B cell (primary cell): ENCODE data around the gene MYL11. TPM values are rescaled to one million over a fixed set of nuclear protein-coding genes. Genes with fewer than 3 reads are reported as not detected.
A peak's percentile ranks its signal among the peaks of the same experiment; 100 is the strongest.

Experiments used
- ATAC-seq: fragments of 200-7000 bp; cut with Tn5 transposase; one replicate; pipeline ENCODE4 v1.10.0; 2021; ENCODE audit warnings: low read depth, mild to moderate bottlenecking, moderate number of reproducible peaks, moderate library complexity
- CTCF ChIA-PET: fragments of 350-600 bp; sonication (Branson Sonifier 250); formaldehyde crosslinking; loops from one replicate; lab custom pipeline; 2021; ENCODE audit warnings: antibody characterized with exemption, inconsistent platforms; lab: Charles Lee
- POLR2A ChIA-PET: fragments of 350-600 bp; sonication (Branson Sonifier 250); formaldehyde crosslinking; loops from one replicate; lab custom pipeline; 2021; ENCODE audit warnings: antibody characterized with exemption; lab: Charles Lee
- DNase-seq: peaks from one replicate; pipeline ENCODE4 v3.0.0; 2013
- H2AFZ ChIP-seq: 2 replicates; pipeline ENCODE4 v1.6.1; 2012; ENCODE audit warnings: mild to moderate bottlenecking, low read depth, low read length; ENCODE audit not compliant: insufficient read depth, poor library complexity, severe bottlenecking
- H3K27ac ChIP-seq, 2 donors: 1 replicate in 1 of 2; 2 replicates in 1 of 2; pipeline ENCODE4 v1.5.1; 2012 to 2013; ENCODE audit warnings: low read length in 2 of 2, mild to moderate bottlenecking in 2 of 2, moderate library complexity in 1 of 2
- H3K27me3 ChIP-seq, 4 experiments: fragments of 200-600 bp in 1 of 4; sonication (generic) in 1 of 4; replicated peaks in 1 of 4; 1 replicate in 2 of 4; 2 replicates in 2 of 4; pipeline versions ENCODE4 v1.6.1 to v1.7.0; 2013 to 2016; ENCODE audit warnings: low read length in 3 of 4, mild to moderate bottlenecking in 2 of 4, mixed read lengths in 1 of 4, moderate library complexity in 1 of 4; ENCODE audit not compliant: insufficient read depth in 4 of 4, control insufficient read depth in 3 of 4; ENCODE audit errors: control extremely low read depth in 1 of 4
- H3K36me3 ChIP-seq, 2 experiments: replicated peaks in 1 of 2; 1 replicate in 1 of 2; 2 replicates in 1 of 2; pipeline versions ENCODE4 v1.6.1 to v1.7.1; 2013; ENCODE audit warnings: low read length in 1 of 2; ENCODE audit not compliant: insufficient read depth in 2 of 2, control insufficient read depth in 1 of 2; ENCODE audit errors: control extremely low read depth in 1 of 2, extremely low read depth in 1 of 2
- H3K4me1 ChIP-seq, 2 donors: fragments of 200-600 bp in 1 of 2; sonication (generic) in 1 of 2; 1 replicate in 1 of 2; 2 replicates in 1 of 2; pipeline versions ENCODE4 v1.5.1 to v1.6.1; 2013 to 2017; ENCODE audit warnings: low read length in 2 of 2; ENCODE audit not compliant: control insufficient read depth in 2 of 2, insufficient read depth in 2 of 2
- H3K4me2 ChIP-seq: replicated peaks from 2 replicates; pipeline ENCODE3; 2012; ENCODE audit warnings: mild to moderate bottlenecking, low read depth, low read length; ENCODE audit not compliant: poor library complexity, severe bottlenecking
- H3K4me3 ChIP-seq, 5 experiments: fragments of 200-600 bp in 1 of 5; sonication (generic) in 1 of 5; 1 replicate in 3 of 5; 2 replicates in 2 of 5; pipeline versions ENCODE4 v1.5.1 to v1.7.0; 2011 to 2016; ENCODE audit warnings: low read length in 4 of 5, mild to moderate bottlenecking in 4 of 5, low read depth in 2 of 5, control low read depth in 1 of 5, moderate library complexity in 1 of 5; ENCODE audit not compliant: insufficient read depth in 1 of 5; ENCODE audit errors: control extremely low read depth in 1 of 5, extremely low read depth in 1 of 5
- H3K79me2 ChIP-seq: fragments of 200-600 bp; sonication (generic); one replicate; pipeline ENCODE4 v1.6.0; 2016; ENCODE audit warnings: low read length; ENCODE audit not compliant: control insufficient read depth, insufficient read depth
- H3K9ac ChIP-seq: fragments of 200-600 bp; sonication (generic); 2 replicates; pipeline ENCODE4 v1.6.1; 2017; ENCODE audit warnings: mild to moderate bottlenecking, low read length, moderate library complexity
- H3K9me3 ChIP-seq, 3 donors: one replicate each; pipeline versions ENCODE4 v1.6.1 to v1.7.1; 2013; ENCODE audit warnings: low read length in 2 of 3; ENCODE audit not compliant: control insufficient read depth in 2 of 3, insufficient read depth in 1 of 3; ENCODE audit errors: control extremely low read depth in 1 of 3
- H4K20me1 ChIP-seq: 2 replicates; pipeline ENCODE4 v1.6.0; 2012; ENCODE audit warnings: mild to moderate bottlenecking, low read length; ENCODE audit not compliant: insufficient read depth, control insufficient read depth, poor library complexity, severe bottlenecking
- H3K27ac Mint-ChIP-seq: one replicate; pipeline ENCODE4 v1.8.0; 2021; ENCODE audit warnings: mixed read lengths
- H3K27me3 Mint-ChIP-seq: one replicate; pipeline ENCODE4 v1.8.0; 2021; ENCODE audit warnings: mixed read lengths
- H3K4me1 Mint-ChIP-seq: one replicate; pipeline ENCODE4 v1.8.0; 2021; ENCODE audit warnings: mixed read lengths
- H3K4me3 Mint-ChIP-seq: one replicate; pipeline ENCODE4 v1.8.0; 2021; ENCODE audit warnings: mixed read lengths
- H3K9me3 Mint-ChIP-seq: one replicate; pipeline ENCODE4 v1.8.0; 2022; ENCODE audit warnings: mixed read lengths; ENCODE audit not compliant: insufficient read depth
- CTCF ChIP-seq: fragments of 200-600 bp; IDR thresholded peaks from one replicate; pipeline ENCODE4 v1.8.0; 2022; ENCODE audit warnings: antibody characterized with exemption, mild to moderate bottlenecking
- EZH2 ChIP-seq: IDR thresholded peaks from 2 replicates; pipeline ENCODE4 v1.6.1; 2012; ENCODE audit warnings: borderline replicate concordance, low read depth, mild to moderate bottlenecking, moderate library complexity, low read length; ENCODE audit not compliant: insufficient read depth, poor library complexity, severe bottlenecking
- WGBS: methylation state at CpG from one replicate; pipeline ENCODE4 v1.1.5; 2013; ENCODE audit warnings: missing lambda C conversion rate; ENCODE audit not compliant: insufficient coverage; 5-methylcytosine and 5-hydroxymethylcytosine counted together
- intact Hi-C: fragments of 100-400 bp; cut with micrococcal nuclease; formaldehyde crosslinking; loops from one replicate; pipeline ENCODE4 v1.10.0; 2022
- polyA plus RNA-seq: library from polyadenylated mRNA; depleted of rRNA; stranded (reverse); fragments of >200 nt; gene quantifications from 2 replicates; pipeline ENCODE4 v1.2.3, GENCODE V29; 2012
- total RNA-seq, 2 donors: library from RNA; stranded (reverse); fragments of 120-200 nt in 1 of 2; gene quantifications; 1 replicate in 1 of 2; 2 replicates in 1 of 2; pipeline versions ENCODE4 v1.2.3 to v1.2.4, GENCODE V29; 2013 to 2022

Gene MYL11
- total and polyA plus RNA-seq, 2 donors (not counting 1 experiment from before 2014, with no cell fraction given) = 3.6 TPM; not detected in 1

- H3K9ac ChIP-seq = peak overlapping the region; percentile 74
- TF ChIP-seq CTCF = no peak
- peaks cover 25 to 35% of the 10 kb centered on the region in 2 donors for H3K4me1 ChIP-seq
- H3K27ac Mint-ChIP-seq = peak overlapping the region; percentile 72
- peak overlapping the region in 1 of 2 donors; percentile 65 for H3K27ac ChIP-seq
- peaks cover 50% of the 10 kb centered on the region for H4K20me1 ChIP-seq
- H3K27me3 ChIP-seq = no peaks in the 10 kb centered on the region
- DNase-seq = peak; percentile 17
- peaks cover 48% of the 10 kb centered on the region for H3K4me1 Mint-ChIP-seq
- intact Hi-C loops = no loop called here
- H3K4me3 ChIP-seq = peak overlapping the region; percentile 46 to 77 (median 70)
- H2AFZ ChIP-seq = no peak overlapping the region
- no peaks in the 10 kb centered on the region for H3K9me3 Mint-ChIP-seq
- H3K4me2 ChIP-seq = peak overlapping the region; percentile 93
- peaks cover 0 to 21% of the 10 kb centered on the region in 2 experiments for H3K36me3 ChIP-seq
- no peaks in the 10 kb centered on the region for H3K27me3 Mint-ChIP-seq
- ATAC-seq = no peak
- POLR2A ChIA-PET = interaction anchor here (1.3 kb wide), 1 partner anchor 12 kb away, joined by 4 read pairs; no protein-coding TSS in a partner anchor
- H3K9me3 ChIP-seq = no peaks in the 10 kb centered on the region
- peak overlapping the region; percentile 83 for H3K4me3 Mint-ChIP-seq
- H3K79me2 ChIP-seq = peaks cover 61% of the 10 kb centered on the region
- CTCF ChIA-PET = interaction anchor here (0.8 to 1.2 kb wide), 2 partner anchors 12 to 41 kb away, joined by 4 read pairs; no protein-coding TSS in a partner anchor
- 29% methylated on average over 4 of the region's 8 CpGs for WGBS
Observed at GRCh38 chr16:30368122-30368791, 6.3 kb upstream of the MYL11 start.

- Histone ChIP-seq H3K4me3 (peak overlapping the region; percentile 46 to 77 (median 70)), H3K9me3 (no peaks in the 10 kb centered on the region), H3K27ac (peak overlapping the region in 1 of 2 donors; percentile 65), H3K9ac (peak overlapping the region; percentile 74), H3K79me2 (peaks cover 56% of the 10 kb centered on the region), H3K4me2 (peak overlapping the region; percentile 93), H3K4me1 (peaks cover 25 to 35% of the 10 kb centered on the region in 2 donors), H4K20me1 (peaks cover 50% of the 10 kb centered on the region), H3K27me3 (no peaks in the 10 kb centered on the region), H3K36me3 (peaks cover 0 to 16% of the 10 kb centered on the region in 2 experiments), H2AFZ (peak overlapping the region; percentile 55)
- ATAC-seq (no peak), DNase-seq (no peak)
- ChIA-PET CTCF (interaction anchor here (0.8 to 1.2 kb wide), 2 partner anchors 12 to 41 kb away, joined by 4 read pairs; no protein-coding TSS in a partner anchor), POLR2A (interaction anchor here (1.0 to 1.3 kb wide), 2 partner anchors 12 to 26 kb away, joined by 3 to 4 read pairs; partner anchors contain the start of gene ZNF48)
- no peak for TF ChIP-seq EZH2
- no peak for TF ChIP-seq CTCF
- intact Hi-C loops = no loop called here
- H3K9me3 Mint-ChIP-seq = no peaks in the 10 kb centered on the region
- H3K27me3 Mint-ChIP-seq = no peaks in the 10 kb centered on the region
- peaks cover 48% of the 10 kb centered on the region for H3K4me1 Mint-ChIP-seq
- peak overlapping the region; percentile 83 for H3K4me3 Mint-ChIP-seq
- H3K27ac Mint-ChIP-seq = peak overlapping the region; percentile 72
- 11% methylated on average over 3 of the region's 4 CpGs for WGBS
Observed at GRCh38 chr16:30368792-30369090, 5.9 kb upstream of the MYL11 start.
